Progenitor cell of endocrine pancreas (in vitro differentiated cells): ENCODE data around the gene STX1B. TPM values are rescaled to one million over a fixed set of nuclear protein-coding genes. Genes with fewer than 3 reads are reported as not detected.

Experiments used
- DNase-seq: peaks from one replicate; pipeline ENCODE4 v3.0.0; 2021; ENCODE audit warnings: low spot score; ENCODE audit not compliant: unreplicated experiment
- H3K27ac Mint-ChIP-seq: 2 replicates; pipeline ENCODE4 v1.8.0; 2021; ENCODE audit warnings: mild to moderate bottlenecking, moderate library complexity, mixed read lengths
- H3K27me3 Mint-ChIP-seq: 2 replicates; pipeline ENCODE4 v1.8.0; 2021; ENCODE audit warnings: mixed read lengths
- H3K36me3 Mint-ChIP-seq: 2 replicates; pipeline ENCODE4 v1.8.0; 2022; ENCODE audit warnings: mixed read lengths; ENCODE audit not compliant: insufficient read depth
- H3K4me1 Mint-ChIP-seq: 2 replicates; pipeline ENCODE4 v1.8.0; 2021; ENCODE audit warnings: low read depth, mixed read lengths
- H3K4me3 Mint-ChIP-seq: 2 replicates; pipeline ENCODE4 v1.8.0; 2021; ENCODE audit warnings: low read depth, mild to moderate bottlenecking, moderate library complexity, mixed read lengths
- H3K9me3 Mint-ChIP-seq: 2 replicates; pipeline ENCODE4 v1.8.0; 2021; ENCODE audit warnings: low read depth, mixed read lengths
- total RNA-seq: library from RNA; stranded (reverse); gene quantifications from 2 replicates; pipeline ENCODE4 v1.2.1, GENCODE V29; 2021
- TF ChIP-seq, protein P1 (sequence below): fragments of 200-600 bp; sonication (generic); IDR thresholded peaks from one replicate; pipeline ENCODE4 v1.5.0; 2021; ENCODE audit warnings: antibody characterized with exemption, mild to moderate bottlenecking; ENCODE audit not compliant: unreplicated experiment

Gene STX1B
- total RNA-seq, 1 donor from 2014 or later: 1.0 TPM

DNA sequence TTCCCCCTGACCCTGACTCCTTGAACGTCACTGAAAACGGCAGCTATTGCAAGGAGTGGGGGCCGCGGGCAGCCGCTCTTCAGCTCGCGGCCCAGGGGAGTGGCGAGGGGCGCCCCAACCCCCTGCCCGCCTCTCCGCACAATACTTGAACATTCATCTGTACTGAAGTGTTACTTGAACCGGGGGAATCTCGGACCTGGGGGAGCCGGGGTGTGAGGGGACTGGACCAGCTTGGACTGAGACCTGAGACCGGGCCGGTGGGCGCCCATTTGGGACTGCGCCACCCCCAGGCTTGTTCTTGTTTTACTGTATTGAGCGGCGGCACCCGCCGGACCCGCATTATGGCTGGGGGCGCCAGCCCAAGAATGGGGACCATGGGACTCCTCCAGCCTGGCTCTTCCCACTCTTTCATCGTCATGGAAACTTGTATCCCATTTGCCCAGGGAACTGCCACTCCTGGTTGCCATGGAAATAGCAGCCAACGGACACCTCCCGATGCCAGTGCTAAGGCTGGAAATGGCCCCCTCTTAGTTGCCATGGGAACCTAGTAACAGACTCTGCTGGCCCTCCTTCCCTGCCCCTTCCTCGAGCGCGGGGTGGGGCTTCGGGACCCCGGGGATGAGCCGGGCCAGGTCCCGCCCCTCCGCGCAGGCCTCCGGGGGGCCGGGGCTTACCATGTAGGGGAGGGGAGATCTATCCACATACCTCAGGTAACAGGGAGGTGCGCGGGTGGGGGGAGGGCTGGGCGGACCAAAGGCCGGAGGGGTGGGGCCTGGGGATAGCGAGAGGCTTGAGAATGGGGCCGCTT, 62.4 kb downstream of the STX1B start:
- H3K9me3 Mint-ChIP-seq: no peaks in the 10 kb centered on the region
- H3K4me1 Mint-ChIP-seq: peaks cover 15% of the 10 kb centered on the region
- DNase-seq: peak; percentile 91
- TF ChIP-seq, protein P1, sequence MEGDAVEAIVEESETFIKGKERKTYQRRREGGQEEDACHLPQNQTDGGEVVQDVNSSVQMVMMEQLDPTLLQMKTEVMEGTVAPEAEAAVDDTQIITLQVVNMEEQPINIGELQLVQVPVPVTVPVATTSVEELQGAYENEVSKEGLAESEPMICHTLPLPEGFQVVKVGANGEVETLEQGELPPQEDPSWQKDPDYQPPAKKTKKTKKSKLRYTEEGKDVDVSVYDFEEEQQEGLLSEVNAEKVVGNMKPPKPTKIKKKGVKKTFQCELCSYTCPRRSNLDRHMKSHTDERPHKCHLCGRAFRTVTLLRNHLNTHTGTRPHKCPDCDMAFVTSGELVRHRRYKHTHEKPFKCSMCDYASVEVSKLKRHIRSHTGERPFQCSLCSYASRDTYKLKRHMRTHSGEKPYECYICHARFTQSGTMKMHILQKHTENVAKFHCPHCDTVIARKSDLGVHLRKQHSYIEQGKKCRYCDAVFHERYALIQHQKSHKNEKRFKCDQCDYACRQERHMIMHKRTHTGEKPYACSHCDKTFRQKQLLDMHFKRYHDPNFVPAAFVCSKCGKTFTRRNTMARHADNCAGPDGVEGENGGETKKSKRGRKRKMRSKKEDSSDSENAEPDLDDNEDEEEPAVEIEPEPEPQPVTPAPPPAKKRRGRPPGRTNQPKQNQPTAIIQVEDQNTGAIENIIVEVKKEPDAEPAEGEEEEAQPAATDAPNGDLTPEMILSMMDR: peak; percentile 24
- H3K4me3 Mint-ChIP-seq: peak overlapping the region; percentile 78
- H3K27ac Mint-ChIP-seq: peak overlapping the region; percentile 93
- peaks cover 14% of the 10 kb centered on the region for H3K36me3 Mint-ChIP-seq
- no peaks in the 10 kb centered on the region for H3K27me3 Mint-ChIP-seq

DNA sequence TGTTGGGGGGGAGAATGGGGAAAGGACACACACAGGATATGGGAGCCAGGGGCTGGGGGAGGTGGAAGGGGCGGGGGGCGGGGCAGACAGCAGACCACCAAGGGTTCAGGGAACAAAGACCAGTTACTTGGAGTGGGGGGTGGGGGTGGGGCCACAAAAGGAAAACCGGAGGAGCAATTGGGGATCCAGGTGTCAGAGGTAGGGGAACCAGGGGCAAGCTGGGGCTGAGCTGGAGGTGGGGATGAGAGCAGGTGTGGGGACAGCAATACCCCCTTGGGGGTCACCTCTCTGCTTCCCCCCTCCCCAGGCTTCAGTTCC, 62.9 kb downstream of the STX1B start:
- H3K9me3 Mint-ChIP-seq: no peaks in the 10 kb centered on the region
- no peak for DNase-seq
- H3K27me3 Mint-ChIP-seq: no peaks in the 10 kb centered on the region
- H3K36me3 Mint-ChIP-seq: peaks cover 18% of the 10 kb centered on the region
- H3K27ac Mint-ChIP-seq: no peak overlapping the region
- H3K4me1 Mint-ChIP-seq: peaks cover 15% of the 10 kb centered on the region
- no peak overlapping the region for H3K4me3 Mint-ChIP-seq
- TF ChIP-seq, protein P1: no peak

DNA sequence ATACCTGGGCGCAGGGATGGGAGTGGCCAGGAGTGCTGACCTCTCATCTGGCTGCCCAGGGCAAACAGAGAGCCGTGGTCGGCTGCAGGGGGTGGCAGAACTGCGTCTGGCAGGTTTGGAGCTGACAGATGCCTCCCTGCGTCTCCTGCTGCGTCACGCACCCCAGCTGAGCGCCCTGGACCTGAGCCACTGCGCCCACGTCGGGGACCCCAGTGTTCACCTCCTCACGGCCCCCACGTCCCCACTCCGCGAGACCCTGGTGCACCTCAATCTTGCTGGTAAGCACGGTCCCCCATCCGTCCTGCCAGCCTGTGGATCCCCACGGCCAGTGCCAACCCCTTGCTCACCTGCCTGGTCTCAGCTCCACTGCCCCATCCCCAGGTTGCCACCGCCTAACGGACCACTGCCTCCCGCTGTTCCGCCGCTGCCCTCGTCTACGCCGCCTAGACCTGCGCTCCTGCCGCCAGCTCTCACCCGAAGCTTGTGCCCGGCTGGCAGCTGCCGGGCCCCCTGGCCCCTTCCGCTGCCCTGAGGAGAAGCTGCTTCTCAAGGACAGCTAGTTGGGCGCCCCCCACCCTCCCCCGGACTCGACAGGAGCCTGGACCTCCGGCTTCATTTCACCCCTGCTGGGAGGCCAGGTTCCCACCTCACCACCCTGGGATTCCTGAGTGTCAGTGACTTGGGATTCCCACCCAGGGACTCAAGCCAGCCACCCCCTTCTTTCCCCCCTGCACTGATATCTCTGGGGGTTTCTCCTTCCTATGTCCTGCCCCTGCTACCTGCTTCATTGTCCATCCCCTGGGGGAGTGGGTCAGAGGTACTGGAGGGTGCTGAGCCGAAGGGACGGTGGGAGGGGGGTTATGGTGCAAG, 63.5 kb downstream of the STX1B start:
- Mint-ChIP-seq H3K27ac (peak overlapping the region; percentile 92), H3K27me3 (no peaks in the 10 kb centered on the region), H3K9me3 (no peaks in the 10 kb centered on the region), H3K36me3 (peaks cover 20% of the 10 kb centered on the region), H3K4me1 (peaks cover 15% of the 10 kb centered on the region), H3K4me3 (no peak overlapping the region)
- TF ChIP-seq, protein P1: no peak
- DNase-seq: no peak

DNA sequence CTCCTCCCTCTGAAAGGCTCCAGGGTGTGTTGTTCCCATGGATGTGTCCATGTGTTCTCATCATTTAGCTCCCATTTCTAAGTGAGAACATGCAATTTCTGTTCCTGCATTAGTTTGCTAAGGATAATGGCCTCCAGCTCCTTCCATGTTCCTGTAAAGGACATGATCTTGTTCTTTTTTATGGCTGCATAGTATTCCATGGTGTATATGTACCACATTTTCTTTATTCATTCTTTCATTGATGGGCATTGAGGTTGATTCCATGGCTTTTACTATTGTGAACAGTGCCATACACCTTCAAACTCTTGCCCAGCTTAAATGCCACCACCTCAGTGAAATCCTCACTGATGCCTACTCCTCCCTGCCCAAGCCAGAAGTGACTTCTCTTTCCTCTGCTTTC, 66.1 kb downstream of the STX1B start:
- TF ChIP-seq, protein P1: no peak
- Mint-ChIP-seq H3K36me3 (peaks cover 24% of the 10 kb centered on the region), H3K27me3 (no peaks in the 10 kb centered on the region), H3K27ac (no peak overlapping the region), H3K4me1 (peaks cover 5% of the 10 kb centered on the region), H3K4me3 (no peak overlapping the region), H3K9me3 (no peaks in the 10 kb centered on the region)
- no peak for DNase-seq

DNA sequence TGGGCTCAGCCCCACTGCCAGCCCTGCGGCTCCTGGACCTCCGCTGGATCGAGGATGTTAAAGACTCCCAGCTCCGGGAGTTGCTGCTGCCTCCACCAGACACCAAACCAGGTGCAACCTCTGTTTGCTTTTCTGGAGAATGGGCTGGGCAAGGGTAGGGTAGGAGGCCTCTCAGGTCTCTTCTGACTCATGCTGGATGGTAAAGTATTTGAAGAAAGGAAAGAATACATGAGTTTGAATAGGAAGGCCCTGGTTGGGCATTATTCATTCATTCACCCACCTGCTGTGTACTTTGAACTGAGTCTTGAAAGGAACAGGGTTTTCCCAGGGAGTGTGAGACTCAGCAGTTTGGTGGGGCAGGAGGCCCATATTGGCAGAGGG, 68.0 kb downstream of the STX1B start:
- H3K9me3 Mint-ChIP-seq: no peaks in the 10 kb centered on the region
- DNase-seq: no peak
- no peak overlapping the region for H3K4me3 Mint-ChIP-seq
- H3K36me3 Mint-ChIP-seq: peaks cover 27% of the 10 kb centered on the region
- no peaks in the 10 kb centered on the region for H3K27me3 Mint-ChIP-seq
- no peak overlapping the region for H3K27ac Mint-ChIP-seq
- TF ChIP-seq, protein P1: no peak
- peaks cover 1% of the 10 kb centered on the region for H3K4me1 Mint-ChIP-seq
